K562 (cell line): ENCODE results near the gene CDC123. TPM values are rescaled to one million over a fixed set of nuclear protein-coding genes. Genes with fewer than 3 reads are reported as not detected.
A peak's percentile ranks its signal among the peaks of the same experiment; 100 is the strongest.

Experiments used
- ARHGAP35 ChIP-seq: fragments of 450-650 bp; IDR thresholded peaks from 2 replicates; pipeline ENCODE4 v1.6.1; 2018; ENCODE audit not compliant: partially characterized antibody
- BMI1 ChIP-seq: fragments of 150-350 bp; IDR thresholded peaks from 2 replicates; pipeline ENCODE4 v1.6.1; 2014; ENCODE audit warnings: low read length
- HOXB6 ChIP-seq: fragments of 250-450 bp; sonication (Bioruptor Pico); IDR thresholded peaks from 2 replicates; pipeline ENCODE4 v1.5.1; 2022; ENCODE audit warnings: mild to moderate bottlenecking, borderline replicate concordance
- MTF1 ChIP-seq: fragments of 250-450 bp; sonication (Bioruptor Pico); IDR thresholded peaks from 2 replicates; pipeline ENCODE4 v1.9.0; 2021; ENCODE audit warnings: moderate library complexity, mild to moderate bottlenecking, inconsistent platforms, borderline replicate concordance
- NR1H2 ChIP-seq: sonication (generic); formaldehyde crosslinking; IDR thresholded peaks from 2 replicates; pipeline ENCODE4 v1.4.0; 2020; ENCODE audit warnings: mild to moderate bottlenecking, missing genetic modification reagents
- PCBP2 ChIP-seq: fragments of 200-400 bp; formaldehyde crosslinking; IDR thresholded peaks from 2 replicates; pipeline ENCODE4 v1.6.1; 2018; ENCODE audit warnings: low read length, low read depth, mild to moderate bottlenecking, moderate library complexity; ENCODE audit not compliant: poor library complexity, severe bottlenecking
- RBBP5 ChIP-seq: fragments of 200-600 bp; sonication (generic); IDR thresholded peaks from 2 replicates; pipeline ENCODE4 v1.6.1; 2012; ENCODE audit warnings: borderline replicate concordance, mild to moderate bottlenecking, low read length, control low read depth, inconsistent platforms; ENCODE audit not compliant: insufficient read depth, poor library complexity, severe bottlenecking
- ZBTB7A ChIP-seq: IDR thresholded peaks from 2 replicates; pipeline ENCODE4 v1.6.1; 2011; ENCODE audit warnings: low read depth, mild to moderate bottlenecking, low read length, moderate library complexity, borderline replicate concordance; ENCODE audit not compliant: control insufficient read depth
- ZFP36 ChIP-seq: fragments of 150-350 bp; IDR thresholded peaks from 2 replicates; pipeline ENCODE4 v1.6.1; 2018; ENCODE audit warnings: low read length, low read depth; ENCODE audit not compliant: partially characterized antibody
- polyA plus RNA-seq, 8 experiments: library from polyadenylated mRNA; depleted of rRNA in 4 of 8; stranded (reverse) in 5 of 8; unstranded in 3 of 8; fragments of >200 nt; fragmentation: Nextera tagmentation in 2 of 8; fragmentation: Illumina TruSeq in 1 of 8; extraction: Ambion mirVana in 2 of 8; extraction: Trizol in 1 of 8; gene quantifications; 2 replicates each; pipeline versions ENCODE4 v1.2.1 to v1.2.3, GENCODE V29; 2011 to 2014; ENCODE audit warnings: inconsistent platforms in 1 of 8, missing spikeins in 1 of 8
- total RNA-seq, 7 experiments: library from RNA; depleted of rRNA in 6 of 7; stranded (reverse); fragments of >200 nt in 6 of 7; fragmentation: Illumina TruSeq in 2 of 7; extraction: Trizol in 2 of 7; gene quantifications; 2 replicates each; pipeline versions ENCODE4 v1.2.1 to v1.2.3, GENCODE V29; 2011 to 2021; ENCODE audit warnings: low replicate concordance in 1 of 7
- TF ChIP-seq, protein P1 (sequence below): sonication (generic); formaldehyde crosslinking; IDR thresholded peaks from 2 replicates; pipeline ENCODE4 v1.4.0; 2020; ENCODE audit warnings: mild to moderate bottlenecking, missing genetic modification reagents
- TF ChIP-seq, protein P2 (sequence below): sonication (generic); formaldehyde crosslinking; IDR thresholded peaks from 2 replicates; pipeline ENCODE4 v1.8.1; 2023; ENCODE audit warnings: mild to moderate bottlenecking, missing genetic modification reagents
- TF ChIP-seq, protein P3 (sequence below): sonication (generic); formaldehyde crosslinking; IDR thresholded peaks from 2 replicates; pipeline ENCODE4 v1.8.0; 2023; ENCODE audit warnings: mild to moderate bottlenecking, missing genetic modification reagents
- TF ChIP-seq, protein P4 (sequence below): fragments of 250-450 bp; sonication (Bioruptor Pico); IDR thresholded peaks from 2 replicates; pipeline ENCODE4 v1.5.0; 2021
- TF ChIP-seq, protein P5 (sequence below): fragments of 450-650 bp; IDR thresholded peaks from 2 replicates; pipeline ENCODE4 v1.6.1; 2017; ENCODE audit warnings: antibody characterized with exemption

The CDC123 gene
- total and polyA plus RNA-seq, 9 of the 15 experiments (the other 6 are each of a cell fraction or from before 2014, with no cell fraction given), result 137 to 288 (median 175) TPM

DNA sequence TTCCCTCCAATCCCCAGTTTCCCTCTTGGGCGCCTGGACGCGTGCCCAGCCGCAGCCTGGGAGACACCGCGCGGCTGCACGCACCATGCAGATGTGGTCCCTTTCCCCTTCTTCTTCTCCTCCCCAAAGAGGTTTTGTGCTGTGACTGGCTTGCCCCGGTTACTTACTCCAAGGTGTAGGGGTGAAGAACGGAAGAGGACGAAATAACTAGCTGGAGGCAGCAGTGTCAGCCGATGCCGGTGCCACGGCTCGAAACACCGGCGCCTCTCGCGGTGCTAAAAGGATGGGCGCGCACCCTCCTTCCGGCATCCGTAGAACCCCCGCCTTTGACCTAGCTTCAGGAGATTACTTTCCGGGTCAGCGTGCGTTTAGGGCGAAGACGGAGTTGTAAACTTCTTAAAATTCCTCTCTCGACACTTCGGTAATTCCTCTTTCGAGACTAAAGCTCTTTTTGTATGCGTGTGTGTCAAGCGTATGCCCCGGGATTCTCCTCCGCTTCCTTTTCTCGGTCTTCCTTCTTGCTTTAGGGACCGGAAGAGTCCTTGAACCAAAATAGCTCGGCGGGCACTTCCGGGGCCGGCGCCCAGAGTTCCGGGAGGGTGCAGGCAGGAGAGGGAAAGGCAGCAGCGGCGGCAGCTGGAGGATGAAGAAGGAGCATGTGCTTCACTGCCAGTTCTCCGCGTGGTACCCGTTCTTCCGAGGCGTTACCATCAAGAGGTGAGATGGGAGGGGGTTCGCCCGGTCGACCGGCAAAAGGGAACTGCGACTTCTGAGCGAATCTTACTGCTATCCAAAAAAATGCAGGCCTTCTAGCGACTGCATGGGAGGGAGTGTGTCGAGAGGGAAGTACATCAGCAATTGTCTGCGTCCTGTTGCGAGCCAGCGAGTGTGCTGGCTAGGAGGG lies at the start of gene CDC123, which contains the start of gene NUDT5 (continued):
- TF ChIP-seq, protein P1, sequence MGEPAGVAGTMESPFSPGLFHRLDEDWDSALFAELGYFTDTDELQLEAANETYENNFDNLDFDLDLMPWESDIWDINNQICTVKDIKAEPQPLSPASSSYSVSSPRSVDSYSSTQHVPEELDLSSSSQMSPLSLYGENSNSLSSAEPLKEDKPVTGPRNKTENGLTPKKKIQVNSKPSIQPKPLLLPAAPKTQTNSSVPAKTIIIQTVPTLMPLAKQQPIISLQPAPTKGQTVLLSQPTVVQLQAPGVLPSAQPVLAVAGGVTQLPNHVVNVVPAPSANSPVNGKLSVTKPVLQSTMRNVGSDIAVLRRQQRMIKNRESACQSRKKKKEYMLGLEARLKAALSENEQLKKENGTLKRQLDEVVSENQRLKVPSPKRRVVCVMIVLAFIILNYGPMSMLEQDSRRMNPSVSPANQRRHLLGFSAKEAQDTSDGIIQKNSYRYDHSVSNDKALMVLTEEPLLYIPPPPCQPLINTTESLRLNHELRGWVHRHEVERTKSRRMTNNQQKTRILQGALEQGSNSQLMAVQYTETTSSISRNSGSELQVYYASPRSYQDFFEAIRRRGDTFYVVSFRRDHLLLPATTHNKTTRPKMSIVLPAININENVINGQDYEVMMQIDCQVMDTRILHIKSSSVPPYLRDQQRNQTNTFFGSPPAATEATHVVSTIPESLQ (CRISPR knock-in tag), result no peak; the same call in 1 of the 2 replicates
- TF ChIP-seq, protein P2, sequence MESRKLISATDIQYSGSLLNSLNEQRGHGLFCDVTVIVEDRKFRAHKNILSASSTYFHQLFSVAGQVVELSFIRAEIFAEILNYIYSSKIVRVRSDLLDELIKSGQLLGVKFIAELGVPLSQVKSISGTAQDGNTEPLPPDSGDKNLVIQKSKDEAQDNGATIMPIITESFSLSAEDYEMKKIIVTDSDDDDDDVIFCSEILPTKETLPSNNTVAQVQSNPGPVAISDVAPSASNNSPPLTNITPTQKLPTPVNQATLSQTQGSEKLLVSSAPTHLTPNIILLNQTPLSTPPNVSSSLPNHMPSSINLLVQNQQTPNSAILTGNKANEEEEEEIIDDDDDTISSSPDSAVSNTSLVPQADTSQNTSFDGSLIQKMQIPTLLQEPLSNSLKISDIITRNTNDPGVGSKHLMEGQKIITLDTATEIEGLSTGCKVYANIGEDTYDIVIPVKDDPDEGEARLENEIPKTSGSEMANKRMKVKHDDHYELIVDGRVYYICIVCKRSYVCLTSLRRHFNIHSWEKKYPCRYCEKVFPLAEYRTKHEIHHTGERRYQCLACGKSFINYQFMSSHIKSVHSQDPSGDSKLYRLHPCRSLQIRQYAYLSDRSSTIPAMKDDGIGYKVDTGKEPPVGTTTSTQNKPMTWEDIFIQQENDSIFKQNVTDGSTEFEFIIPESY (CRISPR knock-in tag), result peak; percentile 67; the same call in 1 of the 2 replicates
- TF ChIP-seq BMI1 (no peak), PCBP2 (no peak), ZFP36 (no peak), MTF1 (no peak), ZBTB7A (no peak), NR1H2 (CRISPR knock-in tag) (no peak), ARHGAP35 (no peak), RBBP5 (peak; percentile 99), HOXB6 (CRISPR knock-in tag) (no peak)
- TF ChIP-seq, protein P3, sequence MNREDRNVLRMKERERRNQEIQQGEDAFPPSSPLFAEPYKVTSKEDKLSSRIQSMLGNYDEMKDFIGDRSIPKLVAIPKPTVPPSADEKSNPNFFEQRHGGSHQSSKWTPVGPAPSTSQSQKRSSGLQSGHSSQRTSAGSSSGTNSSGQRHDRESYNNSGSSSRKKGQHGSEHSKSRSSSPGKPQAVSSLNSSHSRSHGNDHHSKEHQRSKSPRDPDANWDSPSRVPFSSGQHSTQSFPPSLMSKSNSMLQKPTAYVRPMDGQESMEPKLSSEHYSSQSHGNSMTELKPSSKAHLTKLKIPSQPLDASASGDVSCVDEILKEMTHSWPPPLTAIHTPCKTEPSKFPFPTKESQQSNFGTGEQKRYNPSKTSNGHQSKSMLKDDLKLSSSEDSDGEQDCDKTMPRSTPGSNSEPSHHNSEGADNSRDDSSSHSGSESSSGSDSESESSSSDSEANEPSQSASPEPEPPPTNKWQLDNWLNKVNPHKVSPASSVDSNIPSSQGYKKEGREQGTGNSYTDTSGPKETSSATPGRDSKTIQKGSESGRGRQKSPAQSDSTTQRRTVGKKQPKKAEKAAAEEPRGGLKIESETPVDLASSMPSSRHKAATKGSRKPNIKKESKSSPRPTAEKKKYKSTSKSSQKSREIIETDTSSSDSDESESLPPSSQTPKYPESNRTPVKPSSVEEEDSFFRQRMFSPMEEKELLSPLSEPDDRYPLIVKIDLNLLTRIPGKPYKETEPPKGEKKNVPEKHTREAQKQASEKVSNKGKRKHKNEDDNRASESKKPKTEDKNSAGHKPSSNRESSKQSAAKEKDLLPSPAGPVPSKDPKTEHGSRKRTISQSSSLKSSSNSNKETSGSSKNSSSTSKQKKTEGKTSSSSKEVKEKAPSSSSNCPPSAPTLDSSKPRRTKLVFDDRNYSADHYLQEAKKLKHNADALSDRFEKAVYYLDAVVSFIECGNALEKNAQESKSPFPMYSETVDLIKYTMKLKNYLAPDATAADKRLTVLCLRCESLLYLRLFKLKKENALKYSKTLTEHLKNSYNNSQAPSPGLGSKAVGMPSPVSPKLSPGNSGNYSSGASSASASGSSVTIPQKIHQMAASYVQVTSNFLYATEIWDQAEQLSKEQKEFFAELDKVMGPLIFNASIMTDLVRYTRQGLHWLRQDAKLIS (CRISPR knock-in tag), result peak; percentile 41; the same call in 1 of the 2 replicates
- TF ChIP-seq, protein P4, sequence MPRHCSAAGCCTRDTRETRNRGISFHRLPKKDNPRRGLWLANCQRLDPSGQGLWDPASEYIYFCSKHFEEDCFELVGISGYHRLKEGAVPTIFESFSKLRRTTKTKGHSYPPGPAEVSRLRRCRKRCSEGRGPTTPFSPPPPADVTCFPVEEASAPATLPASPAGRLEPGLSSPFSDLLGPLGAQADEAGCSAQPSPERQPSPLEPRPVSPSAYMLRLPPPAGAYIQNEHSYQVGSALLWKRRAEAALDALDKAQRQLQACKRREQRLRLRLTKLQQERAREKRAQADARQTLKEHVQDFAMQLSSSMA (CRISPR knock-in tag), result 0 out of 2 replicates have a peak, but pooled peaks have one; percentile 49
- TF ChIP-seq, protein P5, sequence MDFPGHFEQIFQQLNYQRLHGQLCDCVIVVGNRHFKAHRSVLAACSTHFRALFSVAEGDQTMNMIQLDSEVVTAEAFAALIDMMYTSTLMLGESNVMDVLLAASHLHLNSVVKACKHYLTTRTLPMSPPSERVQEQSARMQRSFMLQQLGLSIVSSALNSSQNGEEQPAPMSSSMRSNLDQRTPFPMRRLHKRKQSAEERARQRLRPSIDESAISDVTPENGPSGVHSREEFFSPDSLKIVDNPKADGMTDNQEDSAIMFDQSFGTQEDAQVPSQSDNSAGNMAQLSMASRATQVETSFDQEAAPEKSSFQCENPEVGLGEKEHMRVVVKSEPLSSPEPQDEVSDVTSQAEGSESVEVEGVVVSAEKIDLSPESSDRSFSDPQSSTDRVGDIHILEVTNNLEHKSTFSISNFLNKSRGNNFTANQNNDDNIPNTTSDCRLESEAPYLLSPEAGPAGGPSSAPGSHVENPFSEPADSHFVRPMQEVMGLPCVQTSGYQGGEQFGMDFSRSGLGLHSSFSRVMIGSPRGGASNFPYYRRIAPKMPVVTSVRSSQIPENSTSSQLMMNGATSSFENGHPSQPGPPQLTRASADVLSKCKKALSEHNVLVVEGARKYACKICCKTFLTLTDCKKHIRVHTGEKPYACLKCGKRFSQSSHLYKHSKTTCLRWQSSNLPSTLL, result no peak
